Renal cortex interstitium (tissue), 11 donors: ENCODE results near the gene CLASRP. TPM values are rescaled to one million over a fixed set of nuclear protein-coding genes. Genes with fewer than 3 reads are reported as not detected.
"Not testable (repeated sequence)": the region's sequence is repeated elsewhere in the genome, so short reads cannot be mapped to it uniquely, and the experiment has no call there.

Source experiments
- DNase-seq, 11 donors: peaks; one replicate each; pipeline ENCODE4 v3.0.0-alpha.2; 2013; ENCODE audit warnings: low read depth in 9 of 11, low spot score in 4 of 11; ENCODE audit errors: extremely low read depth in 1 of 11
- polyA plus RNA-seq, 3 donors: library from polyadenylated mRNA; unstranded; fragments of 120-200 nt; gene quantifications; one replicate each; pipeline ENCODE4 v1.2.1, GENCODE V29; 2013; ENCODE audit not compliant: insufficient read length in 3 of 3

Gene CLASRP
- polyA plus RNA-seq, 3 donors: 65.0 to 86.5 (median 69.1) TPM

GRCh38 chr19:45112111-45112827 lies 73.4 kb downstream of the CLASRP start:
- DNase-seq: no peak

GRCh38 chr19:45113628-45114027 lies 74.8 kb downstream of the CLASRP start:
- DNase-seq: no peak

DNA sequence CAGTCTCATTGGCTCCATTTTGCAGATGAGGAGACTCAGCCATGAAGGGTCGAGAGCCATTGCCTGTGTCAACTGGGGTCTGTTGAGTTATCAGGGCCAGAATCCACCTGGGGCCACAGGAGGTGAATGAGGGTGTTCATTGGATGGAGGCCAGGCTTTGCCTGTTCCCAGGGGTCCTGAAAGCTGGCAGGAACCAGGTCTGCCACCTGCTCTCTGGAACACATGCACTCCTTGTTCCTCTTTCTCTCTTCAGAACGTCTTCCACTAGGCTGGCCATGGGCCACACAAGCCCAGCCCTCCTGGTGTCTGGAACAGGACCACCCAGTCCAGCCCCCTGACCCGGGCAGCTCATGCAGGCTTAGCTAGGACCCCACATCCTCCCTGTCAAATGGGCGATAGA lies 75.3 kb downstream of the CLASRP start:
- DNase-seq: no peak

DNA sequence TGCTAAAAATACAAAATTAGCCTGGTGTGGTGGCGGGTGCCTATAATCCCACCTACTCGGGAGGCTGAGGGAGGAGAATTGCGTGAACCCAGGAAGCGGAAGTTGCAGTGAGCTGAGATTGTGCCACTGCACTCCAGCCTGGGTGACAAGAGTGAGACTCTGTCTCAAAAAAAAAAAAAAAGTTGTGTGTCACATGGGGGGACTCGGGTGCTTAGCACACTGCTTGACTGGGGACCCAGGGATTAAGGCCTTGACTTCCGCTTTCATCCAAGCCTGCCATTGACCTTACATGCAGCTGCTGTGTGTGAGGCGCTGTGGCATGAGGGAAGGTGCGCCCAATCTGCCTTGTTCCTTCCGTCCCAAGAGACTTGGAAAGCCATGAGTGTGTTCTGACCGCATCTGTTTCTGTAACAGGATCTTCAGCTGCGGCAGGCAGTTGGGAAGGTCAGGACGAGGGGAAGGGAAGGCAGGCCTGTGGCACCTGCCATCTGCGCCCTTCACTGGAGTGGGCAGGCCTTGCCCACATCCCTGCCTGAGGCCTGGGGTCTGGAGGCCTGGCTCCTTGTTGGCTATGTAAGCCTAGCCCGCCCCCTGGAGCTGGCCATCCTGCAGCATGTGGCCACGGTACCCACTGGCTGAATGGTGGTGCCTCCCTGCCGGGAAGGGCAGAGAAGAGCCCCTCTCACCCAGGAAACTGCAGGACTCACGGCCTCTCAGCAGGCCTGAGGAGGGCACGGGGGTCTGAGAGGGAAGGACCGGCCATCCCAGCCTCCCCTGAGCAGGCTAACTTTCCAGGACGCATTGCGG lies 77.2 kb downstream of the CLASRP start:
- DNase-seq: no peak

GRCh38 chr19:45117167-45117594 lies 78.3 kb downstream of the CLASRP start:
- DNase-seq: no peak

GRCh38 chr19:45117671-45118070 lies 78.8 kb downstream of the CLASRP start:
- DNase-seq: no peak

- DNase-seq: no peak
These were observed 79.3 kb downstream of the CLASRP start for GRCh38 chr19:45118106-45118505.

- not testable (repeated sequence) for DNase-seq
These were observed 79.9 kb downstream of the CLASRP start for GRCh38 chr19:45118591-45119355.

GRCh38 chr19:45119582-45119981 lies 80.7 kb downstream of the CLASRP start:
- no peak for DNase-seq

Other genes starting within 250 kb of the CLASRP start
- gene BCAM, start 229.9 kb upstream of the CLASRP start, polyA plus RNA-seq: 100 to 1,000 TPM; 433 to 689 (median 663) TPM
- gene NECTIN2, start 192.7 kb upstream of the CLASRP start, polyA plus RNA-seq: 100 to 1,000 TPM; 152 to 171 (median 163) TPM
- gene TOMM40, start 147.8 kb upstream of the CLASRP start, polyA plus RNA-seq: 10 to 100 TPM; 38.5 to 53.5 (median 46.5) TPM
- gene APOE, start 133.2 kb upstream of the CLASRP start, polyA plus RNA-seq: 100 to 1,000 TPM; 280 to 456 (median 412) TPM
- 10 to 100 TPM; 11.1 to 13.2 (median 11.4) TPM for gene APOC1, start 124.4 kb upstream of the CLASRP start, polyA plus RNA-seq
- not detected for gene APOC4, start 96.8 kb upstream of the CLASRP start, polyA plus RNA-seq
- gene APOC2, start 93.0 kb upstream of the CLASRP start, polyA plus RNA-seq: 10 to 100 TPM; 13.6 to 16.6 (median 13.7) TPM
- gene CLPTM1, start 83.7 kb upstream of the CLASRP start, polyA plus RNA-seq: 100 to 1,000 TPM; 113 to 136 (median 125) TPM
- gene RELB, start 37.6 kb upstream of the CLASRP start, polyA plus RNA-seq: 1 to 10 TPM; 4.0 to 7.8 (median 6.2) TPM
- 1 to 10 TPM in 2 of 3 donors, under 1 TPM in 1; 0.76 to 2.6 (median 1.4) TPM for gene ZNF296, start 37.4 kb downstream of the CLASRP start, polyA plus RNA-seq
- gene GEMIN7, start 40.2 kb downstream of the CLASRP start, polyA plus RNA-seq: 10 to 100 TPM; 17.8 to 25.9 (median 22.6) TPM
- gene PPP1R37, start 54.1 kb downstream of the CLASRP start, polyA plus RNA-seq: 10 to 100 TPM; 23.3 to 39.5 (median 32.4) TPM
- gene NKPD1, start 121.9 kb downstream of the CLASRP start, polyA plus RNA-seq: under 1 TPM; 0.09 to 0.38 (median 0.13) TPM
- gene TRAPPC6A, start 139.2 kb downstream of the CLASRP start, polyA plus RNA-seq: 10 to 100 TPM; 29.4 to 46.9 (median 44.5) TPM
- 10 to 100 TPM in 2 of 3 donors, 1 to 10 TPM in 1; 9.1 to 10.5 (median 10.4) TPM for gene BLOC1S3, start 139.7 kb downstream of the CLASRP start, polyA plus RNA-seq
- 10 to 100 TPM in 2 of 3 donors, 1 to 10 TPM in 1; 6.1 to 13.1 (median 12.3) TPM for gene EXOC3L2, start 206.4 kb downstream of the CLASRP start, polyA plus RNA-seq
- gene MARK4, start 212.2 kb downstream of the CLASRP start, polyA plus RNA-seq: 10 to 100 TPM; 39.0 to 43.3 (median 42.4) TPM